ENCODE results near the gene CEBPZOS. TPM values are rescaled to one million over a fixed set of nuclear protein-coding genes. Genes with fewer than 3 reads are reported as not detected.

Gene CEBPZOS
- total RNA-seq, 1 experiment from 2014 or later, result 61.8 TPM

DNA sequence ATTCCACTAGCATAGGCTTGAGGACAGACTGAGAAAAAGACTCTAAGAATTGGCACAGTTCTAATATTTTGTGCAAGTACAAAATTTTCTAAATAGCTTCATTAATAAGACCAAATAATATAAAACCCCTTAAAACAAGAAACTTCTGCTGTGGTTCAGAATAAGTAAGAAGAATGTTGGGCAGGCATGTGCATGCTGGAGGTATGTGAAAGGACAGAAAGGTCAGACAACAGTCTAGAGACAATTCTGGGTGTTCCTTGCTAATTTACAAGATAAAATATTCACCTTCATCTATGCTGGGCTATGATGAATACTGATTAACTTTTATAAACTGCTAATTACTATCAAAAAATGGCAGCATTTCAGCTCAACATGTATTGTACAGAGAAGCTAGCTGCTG lies 14.9 kb downstream of the CEBPZOS start:
- no peak for DNase-seq (ENCODE audit: low spot score)
- TF ChIP-seq EZH2 (IDR thresholded peaks at IDR 0.05; ENCODE audit: borderline replicate concordance, low read depth, low read length, poor library complexity, severe bottlenecking), result no peak
- ChIA-PET CTCF (no interaction called here), POLR2A (ENCODE audit: low non-redundant PET) (no interaction called here)
- Histone ChIP-seq H3K9me3 (ENCODE audit: low read depth, low read length, poor library complexity, severe bottlenecking) (peaks cover 33% of the 10 kb centered on the region), H3K27me3 (replicated peaks; ENCODE audit: insufficient read depth, low read depth, low read length, poor library complexity) (no peaks in the 10 kb centered on the region), H3K27ac (ENCODE audit: low read depth, low read length, poor library complexity, severe bottlenecking) (no peak overlapping the region), H3K36me3 (ENCODE audit: insufficient read depth, low read length, poor library complexity, severe bottlenecking) (peaks cover 100% of the 10 kb centered on the region), H3K4me3 (ENCODE audit: low read depth, low read length, poor library complexity, severe bottlenecking) (no peak overlapping the region), H3K4me1 (ENCODE audit: insufficient read depth, low read length, poor library complexity, severe bottlenecking) (no peaks in the 10 kb centered on the region)
- BruUV-seq (replicated peaks), result no TSS peak
- intact Hi-C loops (cut with micrococcal nuclease; ENCODE audit: unreplicated experiment), result no loop called here

- no peaks in the 10 kb centered on the region for H3K4me1 ChIP-seq (ENCODE audit: insufficient read depth, low read length, poor library complexity, severe bottlenecking)
- CTCF ChIA-PET, result no interaction called here
- POLR2A ChIA-PET (ENCODE audit: low non-redundant PET), result no interaction called here
- intact Hi-C loops (cut with micrococcal nuclease; ENCODE audit: unreplicated experiment), result no loop called here
- H3K27me3 ChIP-seq (replicated peaks; ENCODE audit: insufficient read depth, low read depth, low read length, poor library complexity), result no peaks in the 10 kb centered on the region
- no peak overlapping the region for H3K27ac ChIP-seq (ENCODE audit: low read depth, low read length, poor library complexity, severe bottlenecking)
- H3K36me3 ChIP-seq (ENCODE audit: insufficient read depth, low read length, poor library complexity, severe bottlenecking), result peaks cover 100% of the 10 kb centered on the region
- no TSS peak for BruUV-seq (replicated peaks)
- TF ChIP-seq CTCF (conservative IDR thresholded peaks at IDR 0.05; ENCODE audit: low read depth, low read length) (no peak), EZH2 (IDR thresholded peaks at IDR 0.05; ENCODE audit: borderline replicate concordance, low read depth, low read length, poor library complexity, severe bottlenecking) (no peak)
- H3K4me3 ChIP-seq (ENCODE audit: low read depth, low read length, poor library complexity, severe bottlenecking), result no peak overlapping the region
- peaks cover 26% of the 10 kb centered on the region for H3K9me3 ChIP-seq (ENCODE audit: low read depth, low read length, poor library complexity, severe bottlenecking)
- DNase-seq (ENCODE audit: low spot score), result no peak
These were observed 15.6 kb downstream of the CEBPZOS start for GRCh38 chr2:37211939-37212338.

- no TSS peak for BruUV-seq (replicated peaks)
These were observed 19.0 kb downstream of the CEBPZOS start for GRCh38 chr2:37215250-37215649.

More at GRCh38 chr2:37215250-37215649, 19.0 kb downstream of the CEBPZOS start:
- intact Hi-C loops (cut with micrococcal nuclease; ENCODE audit: unreplicated experiment), result no loop called here
- H3K4me3 ChIP-seq (ENCODE audit: low read depth, low read length, poor library complexity, severe bottlenecking), result no peak overlapping the region
- H3K27ac ChIP-seq (ENCODE audit: low read depth, low read length, poor library complexity, severe bottlenecking), result peak overlapping the region; percentile 58
- ChIA-PET POLR2A (ENCODE audit: low non-redundant PET) (no interaction called here), CTCF (no interaction called here)
- H3K9me3 ChIP-seq (ENCODE audit: low read depth, low read length, poor library complexity, severe bottlenecking), result no peaks in the 10 kb centered on the region
- peaks cover 84% of the 10 kb centered on the region for H3K36me3 ChIP-seq (ENCODE audit: insufficient read depth, low read length, poor library complexity, severe bottlenecking)
- DNase-seq (ENCODE audit: low spot score), result no peak
- TF ChIP-seq EZH2 (IDR thresholded peaks at IDR 0.05; ENCODE audit: borderline replicate concordance, low read depth, low read length, poor library complexity, severe bottlenecking), result no peak
- TF ChIP-seq CTCF (conservative IDR thresholded peaks at IDR 0.05; ENCODE audit: low read depth, low read length), result no peak
- H3K27me3 ChIP-seq (replicated peaks; ENCODE audit: insufficient read depth, low read depth, low read length, poor library complexity), result no peaks in the 10 kb centered on the region
- H3K4me1 ChIP-seq (ENCODE audit: insufficient read depth, low read length, poor library complexity, severe bottlenecking), result no peaks in the 10 kb centered on the region

Data from A673 (cell line).